Activated CD4-positive, alpha-beta T cell treated with anti-CD3 and anti-CD28 coated beads, Interleukin-2, amount 10 ng/mL, durations not matched to agents 7 days and 5 days (primary cell): ENCODE data around the gene GLIPR2. TPM values are rescaled to one million over a fixed set of nuclear protein-coding genes. Genes with fewer than 3 reads are reported as not detected.
A peak's percentile ranks its signal among the peaks of the same experiment; 100 is the strongest.
"Not testable (repeated sequence)": the region's sequence is repeated elsewhere in the genome, so short reads cannot be mapped to it uniquely, and the experiment has no call there.

ENCODE experiments used
- CTCF ChIA-PET: fragments of 350-600 bp; sonication (Branson Sonifier 250); formaldehyde crosslinking; loops from one replicate; lab custom pipeline; 2021; ENCODE audit warnings: antibody characterized with exemption; lab: Charles Lee
- POLR2A ChIA-PET: fragments of 350-600 bp; sonication (Branson Sonifier 250); formaldehyde crosslinking; loops from one replicate; lab custom pipeline; 2021; ENCODE audit warnings: antibody characterized with exemption; lab: Charles Lee
- DNase-seq: peaks from one replicate; pipeline ENCODE4 v3.0.0-alpha.2; 2020
- H3K27ac Mint-ChIP-seq: one replicate; pipeline ENCODE4 v1.8.0; 2021; ENCODE audit warnings: mild to moderate bottlenecking, moderate library complexity, mixed read lengths
- H3K27me3 Mint-ChIP-seq: one replicate; pipeline ENCODE4 v1.8.0; 2021; ENCODE audit warnings: mixed read lengths
- H3K36me3 Mint-ChIP-seq: one replicate; pipeline ENCODE4 v1.8.0; 2021; ENCODE audit warnings: low read depth, mixed read lengths
- H3K4me1 Mint-ChIP-seq: one replicate; pipeline ENCODE4 v1.8.0; 2021; ENCODE audit warnings: mixed read lengths
- H3K4me3 Mint-ChIP-seq: one replicate; pipeline ENCODE4 v1.8.0; 2021; ENCODE audit warnings: mild to moderate bottlenecking, moderate library complexity, mixed read lengths
- H3K9me3 Mint-ChIP-seq: one replicate; pipeline ENCODE4 v1.8.0; 2021; ENCODE audit warnings: mixed read lengths
- total RNA-seq, 2 experiments: library from RNA; stranded (reverse); gene quantifications; one replicate each; pipeline ENCODE4 v1.2.3, GENCODE V29; 2021

The GLIPR2 gene
- total RNA-seq, 2 experiments from 2014 or later: 53.9 to 58.4 TPM

- no peak overlapping the region for H3K27ac Mint-ChIP-seq
- peaks cover 20% of the 10 kb centered on the region for H3K4me1 Mint-ChIP-seq
- no peak overlapping the region for H3K4me3 Mint-ChIP-seq
- H3K36me3 Mint-ChIP-seq: peaks cover 2% of the 10 kb centered on the region
- no peak for DNase-seq
- POLR2A ChIA-PET: no interaction called here
- no peaks in the 10 kb centered on the region for H3K9me3 Mint-ChIP-seq
- no peaks in the 10 kb centered on the region for H3K27me3 Mint-ChIP-seq
- CTCF ChIA-PET: interaction anchor here (1.1 to 1.5 kb wide), 6 partner anchors 10 to 38 kb away, joined by 3 to 6 read pairs (median 3); partner anchors contain the start of gene GLIPR2
These were observed 11.3 kb upstream of the GLIPR2 start for GRCh38 chr9:36125062-36125855.

- Mint-ChIP-seq H3K9me3 (no peaks in the 10 kb centered on the region), H3K36me3 (peaks cover 2% of the 10 kb centered on the region), H3K4me1 (peaks cover 20% of the 10 kb centered on the region), H3K27ac (no peak overlapping the region), H3K27me3 (no peaks in the 10 kb centered on the region), H3K4me3 (no peak overlapping the region)
- POLR2A ChIA-PET: no interaction called here
- DNase-seq: no peak
- CTCF ChIA-PET: interaction anchor here (1.1 to 1.3 kb wide), 2 partner anchors 9 to 37 kb away, joined by 3 read pairs; no protein-coding TSS in a partner anchor
These were observed 10.4 kb upstream of the GLIPR2 start for GRCh38 chr9:36126016-36126730.

- ChIA-PET CTCF (interaction anchor here (0.9 kb wide), 1 partner anchor 28 kb away, joined by 3 read pairs; no protein-coding TSS in a partner anchor), POLR2A (no interaction called here)
- no peak for DNase-seq
- no peaks in the 10 kb centered on the region for H3K36me3 Mint-ChIP-seq
- H3K27ac Mint-ChIP-seq: peak overlapping the region; percentile 9
- H3K4me1 Mint-ChIP-seq: peaks cover 20% of the 10 kb centered on the region
- H3K27me3 Mint-ChIP-seq: peaks cover 5% of the 10 kb centered on the region
- no peaks in the 10 kb centered on the region for H3K9me3 Mint-ChIP-seq
- H3K4me3 Mint-ChIP-seq: no peak overlapping the region
These were observed 8.8 kb upstream of the GLIPR2 start for GRCh38 chr9:36127652-36128244.

GRCh38 chr9:36128349-36128748, 8.2 kb upstream of the GLIPR2 start:
- peaks cover 20% of the 10 kb centered on the region for H3K4me1 Mint-ChIP-seq
- no peaks in the 10 kb centered on the region for H3K36me3 Mint-ChIP-seq
- peaks cover 6% of the 10 kb centered on the region for H3K27me3 Mint-ChIP-seq
- H3K4me3 Mint-ChIP-seq: no peak overlapping the region
- no peaks in the 10 kb centered on the region for H3K9me3 Mint-ChIP-seq
- H3K27ac Mint-ChIP-seq: no peak overlapping the region
- POLR2A ChIA-PET: no interaction called here
- CTCF ChIA-PET: no interaction called here
- no peak for DNase-seq

GRCh38 chr9:36129139-36129538, 7.4 kb upstream of the GLIPR2 start:
- peaks cover 20% of the 10 kb centered on the region for H3K4me1 Mint-ChIP-seq
- H3K27ac Mint-ChIP-seq: no peak overlapping the region
- no peaks in the 10 kb centered on the region for H3K36me3 Mint-ChIP-seq
- no peak overlapping the region for H3K4me3 Mint-ChIP-seq
- no peak for DNase-seq
- ChIA-PET POLR2A (no interaction called here), CTCF (interaction anchor here (1.1 to 1.4 kb wide), 2 partner anchors 40 to 44 kb away, joined by 3 read pairs; partner anchors contain the start of gene CCIN)
- H3K27me3 Mint-ChIP-seq: peaks cover 6% of the 10 kb centered on the region
- H3K9me3 Mint-ChIP-seq: no peaks in the 10 kb centered on the region

- ChIA-PET POLR2A (interaction anchor here (0.6 kb wide), 1 partner anchor 32 kb away, joined by 4 read pairs; no protein-coding TSS in a partner anchor), CTCF (interaction anchor here (1.8 kb wide), 1 partner anchor 26 kb away, joined by 3 read pairs; no protein-coding TSS in a partner anchor)
- H3K27ac Mint-ChIP-seq, H3K9me3 Mint-ChIP-seq, H3K4me3 Mint-ChIP-seq, DNase-seq, H3K36me3 Mint-ChIP-seq: not testable (repeated sequence)
- peaks cover 24% of the 10 kb centered on the region for H3K4me1 Mint-ChIP-seq
- H3K27me3 Mint-ChIP-seq: peaks cover 20% of the 10 kb centered on the region
These were observed 4.9 kb upstream of the GLIPR2 start for GRCh38 chr9:36131666-36132065.

- Mint-ChIP-seq H3K27ac (no peak overlapping the region), H3K4me3 (no peak overlapping the region), H3K9me3 (no peaks in the 10 kb centered on the region), H3K27me3 (peaks cover 20% of the 10 kb centered on the region), H3K4me1 (peaks cover 23% of the 10 kb centered on the region), H3K36me3 (no peaks in the 10 kb centered on the region)
- ChIA-PET POLR2A (no interaction called here), CTCF (interaction anchor here (1.1 kb wide), 2 partner anchors 18 to 63 kb away, joined by 3 read pairs; no protein-coding TSS in a partner anchor)
- DNase-seq: no peak
These were observed 4.4 kb upstream of the GLIPR2 start for GRCh38 chr9:36132086-36132485.

GRCh38 chr9:36134761-36135505, 1.6 kb upstream of the GLIPR2 start:
- Mint-ChIP-seq H3K27me3 (peaks cover 20% of the 10 kb centered on the region), H3K27ac (no peak overlapping the region), H3K4me3 (no peak overlapping the region), H3K4me1 (peaks cover 37% of the 10 kb centered on the region), H3K9me3 (no peaks in the 10 kb centered on the region), H3K36me3 (peaks cover 15% of the 10 kb centered on the region)
- DNase-seq: no peak
- ChIA-PET POLR2A (no interaction called here), CTCF (interaction anchor here (0.7 to 5.6 kb wide), 3 partner anchors 10 to 15 kb away, joined by 3 to 37 read pairs (median 7); no protein-coding TSS in a partner anchor)

- peaks cover 46% of the 10 kb centered on the region for H3K4me1 Mint-ChIP-seq
- no peaks in the 10 kb centered on the region for H3K9me3 Mint-ChIP-seq
- peak overlapping the region; percentile 71 for H3K27ac Mint-ChIP-seq
- ChIA-PET POLR2A (no interaction called here), CTCF (interaction anchor here (0.6 to 5.6 kb wide), 7 partner anchors 9 to 31 kb away, joined by 3 to 37 read pairs (median 3); no protein-coding TSS in a partner anchor)
- H3K4me3 Mint-ChIP-seq: peak overlapping the region; percentile 76
- DNase-seq: no peak
- peaks cover 20% of the 10 kb centered on the region for H3K27me3 Mint-ChIP-seq
- H3K36me3 Mint-ChIP-seq: peaks cover 21% of the 10 kb centered on the region
These were observed 727 bp upstream of the GLIPR2 start for GRCh38 chr9:36135741-36136271.

GRCh38 chr9:36136894-36137391, 410 bp downstream of the GLIPR2 start:
- Mint-ChIP-seq H3K27me3 (peaks cover 20% of the 10 kb centered on the region), H3K27ac (peak overlapping the region; percentile 86), H3K36me3 (peaks cover 25% of the 10 kb centered on the region), H3K4me1 (peaks cover 57% of the 10 kb centered on the region), H3K4me3 (peak overlapping the region; percentile 85), H3K9me3 (no peaks in the 10 kb centered on the region)
- ChIA-PET CTCF (interaction anchor here (0.5 to 5.6 kb wide), 6 partner anchors 8 to 153 kb away, joined by 3 to 37 read pairs (median 5); no protein-coding TSS in a partner anchor), POLR2A (interaction anchor here (1.8 kb wide), 1 partner anchor 14 kb away, joined by 4 read pairs; no protein-coding TSS in a partner anchor)
- DNase-seq: no peak

- no peak for DNase-seq
- H3K27ac Mint-ChIP-seq: peak overlapping the region; percentile 86
- peaks cover 17% of the 10 kb centered on the region for H3K27me3 Mint-ChIP-seq
- peak overlapping the region; percentile 85 for H3K4me3 Mint-ChIP-seq
- H3K36me3 Mint-ChIP-seq: peaks cover 29% of the 10 kb centered on the region
- H3K4me1 Mint-ChIP-seq: peaks cover 63% of the 10 kb centered on the region
- POLR2A ChIA-PET: interaction anchor here (1.8 kb wide), 1 partner anchor 14 kb away, joined by 4 read pairs; no protein-coding TSS in a partner anchor
- no peaks in the 10 kb centered on the region for H3K9me3 Mint-ChIP-seq
- CTCF ChIA-PET: interaction anchor here (1.6 to 5.6 kb wide), 4 partner anchors 12 to 33 kb away, joined by 3 to 37 read pairs (median 5); partner anchors contain the start of gene CCIN
These were observed 965 bp downstream of the GLIPR2 start for GRCh38 chr9:36137392-36138004.
